HepG2 (cell line): ENCODE measurements around the gene TBC1D20. TPM values are rescaled to one million over a fixed set of nuclear protein-coding genes. Genes with fewer than 3 reads are reported as not detected.
A peak's percentile ranks its signal among the peaks of the same experiment; 100 is the strongest.

ENCODE experiments used
- ATAC-seq: fragments of 200-7000 bp; cut with Tn5 transposase; 3 replicates; pipeline ENCODE4 v1.9.1; 2020; ENCODE audit warnings: mild to moderate bottlenecking, moderate library complexity
- BruUV-seq: library from RNA; stranded (reverse); fragments of 400-500 nt; replicated peaks from 2 replicates; lab custom pipeline; 2021; lab: Mats Ljungman, UMichigan
- CTCF ChIA-PET: fragments of 300-600 bp; formaldehyde crosslinking; extraction: SDS; loops from one replicate; lab custom pipeline; 2021; ENCODE audit warnings: low total read pairs, inconsistent platforms, low intra/inter-chr PET ratio; lab: Yijun Ruan, JAX
- POLR2A ChIA-PET: fragments of 350-600 bp; sonication (Branson Sonifier 250); formaldehyde crosslinking; loops from one replicate; lab custom pipeline; 2020; ENCODE audit warnings: antibody characterized with exemption, inconsistent platforms; lab: Yijun Ruan, JAX
- DNase-seq: peaks from one replicate; pipeline ENCODE4 v3.0.0-alpha.2; 2015; ENCODE audit warnings: low spot score
- FAIRE-seq: peaks from 3 replicates; lab custom pipeline; 2011; peaks lifted over from hg19 to GRCh38; lab: Jason Lieb, UNC
- H2AFZ ChIP-seq: one replicate; pipeline ENCODE4 v1.6.1; 2011; ENCODE audit warnings: low read length, inconsistent platforms
- H3K27ac ChIP-seq: fragments of 300-600 bp; 3 replicates; pipeline ENCODE4 v1.8.0; 2011; ENCODE audit warnings: mixed run types, mild to moderate bottlenecking, mixed read lengths, low read length, inconsistent platforms; ENCODE audit not compliant: insufficient read depth; ENCODE audit errors: extremely low read length
- H3K27me3 ChIP-seq, 2 experiments: fragments of 200-600 bp in 1 of 2; 2 replicates in 1 of 2; 3 replicates in 1 of 2; pipeline versions ENCODE4 v1.6.0 to v1.8.0; 2011; ENCODE audit warnings: low read length in 2 of 2, mild to moderate bottlenecking in 2 of 2, moderate library complexity in 2 of 2, inconsistent platforms in 1 of 2; ENCODE audit not compliant: insufficient read depth in 2 of 2, control insufficient read depth in 1 of 2
- H3K36me3 ChIP-seq, 2 experiments: fragments of 200-600 bp in 1 of 2; replicated peaks in 1 of 2; 2 replicates in 1 of 2; 3 replicates in 1 of 2; pipeline versions ENCODE4 v1.5.1 to v1.8.0; 2011; ENCODE audit warnings: low read length in 2 of 2, inconsistent platforms in 1 of 2; ENCODE audit not compliant: insufficient read depth in 2 of 2, control insufficient read depth in 1 of 2
- H3K4me1 ChIP-seq: 2 replicates; pipeline ENCODE4 v1.5.1; 2012; ENCODE audit warnings: low read length, inconsistent platforms; ENCODE audit not compliant: insufficient read depth
- H3K4me2 ChIP-seq: 2 replicates; pipeline ENCODE4 v1.6.0; 2011; ENCODE audit warnings: low read depth, low read length, inconsistent platforms
- H3K4me3 ChIP-seq, 3 experiments: fragments of 200-600 bp in 1 of 3; sonication (generic), shearing (Covaris generic) in 1 of 3; replicated peaks in 1 of 3; 2 replicates each; pipeline ENCODE4 v1.5.1; 2011 to 2016; ENCODE audit warnings: low read length in 3 of 3, inconsistent platforms in 2 of 3, low read depth in 2 of 3, mild to moderate bottlenecking in 2 of 3, control low read depth in 1 of 3, mixed read lengths in 1 of 3; ENCODE audit not compliant: insufficient read depth in 1 of 3
- H3K79me2 ChIP-seq: one replicate; pipeline ENCODE4 v1.6.1; 2011; ENCODE audit warnings: low read length, inconsistent platforms; ENCODE audit not compliant: insufficient read depth
- H3K9ac ChIP-seq: 2 replicates; pipeline ENCODE4 v1.6.0; 2011; ENCODE audit warnings: mild to moderate bottlenecking, low read depth, low read length, inconsistent platforms; ENCODE audit not compliant: insufficient read depth
- H3K9me3 ChIP-seq: 2 replicates; pipeline ENCODE4 v1.5.1; 2012; ENCODE audit warnings: mild to moderate bottlenecking, low read length
- H4K20me1 ChIP-seq: 2 replicates; pipeline ENCODE4 v1.6.0; 2011; ENCODE audit warnings: inconsistent platforms, mild to moderate bottlenecking, low read length, moderate library complexity; ENCODE audit not compliant: insufficient read depth
- FOXA1 ChIP-seq, 2 experiments: fragments of 450-650 bp in 1 of 2; sonication (generic) in 1 of 2; formaldehyde crosslinking in 1 of 2; IDR thresholded peaks; 2 replicates each; pipeline versions ENCODE4 v1.4.0 to v1.6.1; 2016 to 2020; ENCODE audit warnings: missing genetic modification reagents in 1 of 2
- GATA4 ChIP-seq: sonication (generic); IDR thresholded peaks from 2 replicates; pipeline ENCODE4 v1.6.1; 2016; ENCODE audit warnings: antibody characterized with exemption, low read depth, borderline replicate concordance
- MNT ChIP-seq: fragments of 450-650 bp; IDR thresholded peaks from 2 replicates; pipeline ENCODE4 v1.6.1; 2016
- POLR2G ChIP-seq: fragments of 200-400 bp; formaldehyde crosslinking; IDR thresholded peaks from 2 replicates; pipeline ENCODE4 v1.6.1; 2018; ENCODE audit warnings: mild to moderate bottlenecking, low read depth, low read length, moderate library complexity
- ZBTB33 ChIP-seq: sonication (generic); formaldehyde crosslinking; IDR thresholded peaks from 2 replicates; pipeline ENCODE4 v1.4.0; 2020; ENCODE audit warnings: missing genetic modification reagents
- ZNF674 ChIP-seq: sonication (generic); formaldehyde crosslinking; IDR thresholded peaks from 2 replicates; pipeline ENCODE4 v1.5.0; 2020; ENCODE audit warnings: low read depth, mild to moderate bottlenecking, missing genetic modification reagents
- ZNF720 ChIP-seq: sonication (generic); formaldehyde crosslinking; IDR thresholded peaks from 2 replicates; pipeline ENCODE4 v1.4.0; 2020; ENCODE audit warnings: missing genetic modification reagents
- ZNF724P ChIP-seq: sonication (generic); formaldehyde crosslinking; IDR thresholded peaks from 2 replicates; pipeline ENCODE4 v1.8.0; 2022; ENCODE audit warnings: missing genetic modification reagents, borderline replicate concordance
- ZNF850 ChIP-seq: sonication (generic); formaldehyde crosslinking; conservative IDR thresholded peaks from 2 replicates; pipeline ENCODE4 v1.9.0; 2021; ENCODE audit warnings: mild to moderate bottlenecking, missing genetic modification reagents
- WGBS: methylation state at CpG from one replicate; pipeline ENCODE4 v1.1.6; 2017; ENCODE audit warnings: low lambda C conversion rate; 5-methylcytosine and 5-hydroxymethylcytosine counted together
- in situ Hi-C: cut with HindIII; loops from 2 replicates; pipeline ENCODE4 v1.10.0; 2017; ENCODE audit warnings: low pct_unique_long_range_greater_than_20kb; ENCODE audit not compliant: extremely low pct_ligation_motif_present
- intact Hi-C: fragments of 100-400 bp; cut with micrococcal nuclease; formaldehyde crosslinking; loops from one replicate; pipeline ENCODE4 v1.10.0; 2022; ENCODE audit not compliant: unreplicated experiment
- polyA plus RNA-seq, 8 experiments: library from polyadenylated mRNA; depleted of rRNA in 3 of 8; stranded (reverse) in 7 of 8; unstranded in 1 of 8; fragments of >200 nt; fragmentation: Illumina TruSeq in 4 of 8; extraction: Trizol in 4 of 8; gene quantifications; 2 replicates each; pipeline versions ENCODE4 v1.2.1 to v1.2.3, GENCODE V29; 2011 to 2016; ENCODE audit warnings: low read depth in 4 of 8, missing spikeins in 1 of 8, mixed read lengths in 1 of 8; ENCODE audit not compliant: insufficient read depth in 1 of 8
- total RNA-seq, 5 experiments: library from RNA; depleted of rRNA; stranded (reverse); fragments of >200 nt; fragmentation: Illumina TruSeq; extraction: Trizol; gene quantifications; 2 replicates each; pipeline ENCODE4 v1.2.3, GENCODE V29; 2016; ENCODE audit warnings: low read depth in 1 of 5

The TBC1D20 gene
- total and polyA plus RNA-seq, 2 of the 13 experiments (the other 11 are each of a cell fraction or from before 2014, with no cell fraction given), result 36.6 to 47.1 TPM

GRCh38 chr20:483815-484644 lies 21.7 kb upstream of the TBC1D20 start:
- Histone ChIP-seq H3K9ac (no peak overlapping the region), H3K36me3 (peaks cover 50 to 79% of the 10 kb centered on the region in 2 experiments), H3K27me3 (no peaks in the 10 kb centered on the region), H3K79me2 (no peaks in the 10 kb centered on the region), H2AFZ (no peak overlapping the region), H4K20me1 (no peaks in the 10 kb centered on the region), H3K27ac (no peak overlapping the region), H3K4me3 (no peak overlapping the region)
- POLR2A ChIA-PET, result no interaction called here
- WGBS, result 94% methylated on average over 9 of the region's 9 CpGs
- no peak for ATAC-seq
- FAIRE-seq, result no peak
- DNase-seq, result no peak
- TF ChIP-seq ZNF674 (CRISPR knock-in tag) (no peak), ZNF724P (CRISPR knock-in tag) (no peak), ZBTB33 (CRISPR knock-in tag) (peak; percentile 38; the same call in 1 of the 2 replicates), GATA4 (no peak), ZNF850 (no peak), POLR2G (peak; percentile 42; the same call in 1 of the 2 replicates), FOXA1 (IDR thresholded peaks at IDR 0.05) (no peak), FOXA1 (CRISPR knock-in tag; IDR thresholded peaks at IDR 0.05) (no peak), ZNF720 (CRISPR knock-in tag) (no peak), MNT (0 out of 2 replicates have a peak, but pooled peaks have one; percentile 17)
- TF ChIP-seq, all 625 proteins: peak for 3
- intact Hi-C loops (no loop called here), in situ Hi-C loops (loop anchor here (5.0 kb wide), 1 partner anchor 132 kb away; no protein-coding TSS in a partner anchor)
- Histone ChIP-seq H3K9me3 (no peaks in the 10 kb centered on the region), H3K4me1 (peaks cover 26% of the 10 kb centered on the region), H3K4me2 (no peak overlapping the region)
- CTCF ChIA-PET, result no interaction called here
- no TSS peak for BruUV-seq
